GM18517 (cell line): ENCODE results near the gene GAR1.
"Not testable (repeated sequence)": the region's sequence is repeated elsewhere in the genome, so short reads cannot be mapped to it uniquely, and the experiment has no call there.

Experiments used
- ATAC-seq: cut with Tn5 transposase; IDR thresholded peaks from one replicate; pipeline ENCODE4 v1.9.1; 2021; ENCODE audit warnings: mild to moderate bottlenecking, moderate library complexity; ENCODE audit not compliant: unreplicated experiment

The GAR1 gene

DNA sequence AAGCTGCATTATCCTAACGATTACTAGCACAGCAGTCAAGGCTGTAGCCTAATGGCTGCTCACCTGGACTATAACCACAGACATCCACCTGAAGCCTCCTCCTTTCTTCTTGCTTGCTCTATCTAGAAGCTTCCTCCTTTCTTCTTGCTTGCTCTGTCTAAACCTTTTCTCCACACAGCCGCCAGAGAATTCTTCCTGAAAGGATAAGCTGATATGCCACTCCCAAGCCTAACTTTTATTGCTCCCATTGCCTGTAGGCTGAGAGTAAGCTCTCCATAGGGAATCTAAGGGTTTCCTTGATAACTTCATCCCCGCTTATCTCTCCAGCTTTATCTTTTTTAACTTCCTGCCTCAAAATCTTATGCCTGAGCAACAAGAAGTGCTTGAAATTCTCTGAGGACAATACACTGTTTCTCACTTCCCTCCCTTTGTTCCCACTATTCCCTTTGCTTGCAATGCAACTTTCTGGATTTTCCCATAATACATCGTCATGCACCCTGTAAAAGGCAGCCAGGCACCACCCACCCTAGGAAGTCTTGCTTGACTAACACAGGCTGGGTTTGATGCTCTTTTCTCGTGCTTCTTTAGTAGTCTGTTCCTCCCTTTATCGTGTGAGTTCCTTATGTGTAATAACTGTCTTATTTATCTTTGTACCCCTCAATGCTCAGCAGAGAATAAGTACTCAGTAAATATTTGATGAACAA, 31.0 kb downstream of the GAR1 start:
- ATAC-seq = no peak

DNA sequence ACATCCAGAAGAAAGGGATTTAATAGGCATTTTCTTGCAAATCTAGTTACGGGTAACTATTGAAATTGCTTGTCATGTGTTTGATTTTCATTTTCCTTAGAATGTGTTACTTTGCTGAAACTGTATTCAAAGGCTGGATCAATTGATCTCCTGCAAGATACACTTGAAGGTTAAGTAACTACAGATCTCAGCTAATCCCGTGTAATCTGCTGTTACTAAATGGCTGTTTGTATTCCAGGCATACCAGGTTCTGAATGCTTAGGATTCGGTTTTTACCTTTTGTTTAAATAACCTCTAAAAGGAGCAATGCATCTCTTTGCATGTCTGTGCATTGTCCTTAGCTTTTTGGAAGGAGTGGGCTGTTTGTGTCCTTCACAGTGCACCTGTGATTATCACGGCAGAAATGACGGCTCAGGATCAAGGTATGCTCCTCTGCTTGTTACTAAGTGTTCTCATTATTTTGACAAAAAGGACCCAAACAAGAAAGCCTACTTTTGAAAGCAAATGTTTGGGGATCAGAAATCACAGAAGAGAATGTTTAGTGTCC, 32.4 kb downstream of the GAR1 start, which contains the start of gene LRIT3:
Gene LRIT3 (plus strand): TSS at position 212 of the 547 bp plus-strand sequence. CDS start 95 bp downstream, at position 307.
- no peak for ATAC-seq

DNA sequence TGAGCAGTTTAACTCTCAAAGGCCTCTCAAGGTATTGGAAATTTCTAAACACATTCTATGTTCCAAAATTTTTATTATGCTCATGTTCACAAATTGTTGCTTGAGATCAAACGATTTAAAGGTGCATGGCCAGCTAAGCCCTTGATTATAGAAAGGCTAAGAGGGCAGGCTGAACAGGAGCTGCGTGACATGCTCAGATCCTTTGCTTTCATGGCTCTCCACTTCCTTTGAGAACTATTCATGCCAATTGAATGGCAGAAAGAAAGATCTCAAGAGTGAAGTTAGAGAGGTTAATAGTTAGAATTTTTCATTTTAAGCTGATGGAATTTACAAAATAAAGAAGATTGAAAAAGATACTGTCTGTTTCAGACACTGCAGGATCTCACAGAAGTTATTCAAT, 32.9 kb downstream of the GAR1 start:
- no peak for ATAC-seq

DNA sequence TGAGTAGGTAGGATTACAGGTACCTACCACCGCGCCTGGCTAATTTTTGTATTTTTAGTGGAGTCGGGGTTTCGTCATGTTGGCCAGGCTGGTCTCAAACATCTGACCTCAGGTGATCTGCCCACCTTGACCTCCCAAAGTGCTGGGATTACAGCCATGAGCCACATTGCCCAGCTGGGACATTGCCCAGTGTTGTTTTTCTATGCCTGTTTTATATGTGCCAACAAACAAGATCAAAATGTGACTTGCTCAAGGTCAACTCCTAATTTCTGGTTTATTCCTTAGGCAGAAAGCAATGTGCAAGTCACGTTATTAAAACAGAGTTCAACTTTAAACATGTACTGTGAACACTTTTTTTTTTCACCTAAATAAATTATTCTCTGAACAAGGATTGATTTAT, 35.0 kb downstream of the GAR1 start:
- no peak for ATAC-seq

- ATAC-seq = not testable (repeated sequence)
Observed at GRCh38 chr4:109859426-109860300, 44.1 kb downstream of the GAR1 start.

- no peak for ATAC-seq
Observed at GRCh38 chr4:109861271-109861670, 45.7 kb downstream of the GAR1 start.

DNA sequence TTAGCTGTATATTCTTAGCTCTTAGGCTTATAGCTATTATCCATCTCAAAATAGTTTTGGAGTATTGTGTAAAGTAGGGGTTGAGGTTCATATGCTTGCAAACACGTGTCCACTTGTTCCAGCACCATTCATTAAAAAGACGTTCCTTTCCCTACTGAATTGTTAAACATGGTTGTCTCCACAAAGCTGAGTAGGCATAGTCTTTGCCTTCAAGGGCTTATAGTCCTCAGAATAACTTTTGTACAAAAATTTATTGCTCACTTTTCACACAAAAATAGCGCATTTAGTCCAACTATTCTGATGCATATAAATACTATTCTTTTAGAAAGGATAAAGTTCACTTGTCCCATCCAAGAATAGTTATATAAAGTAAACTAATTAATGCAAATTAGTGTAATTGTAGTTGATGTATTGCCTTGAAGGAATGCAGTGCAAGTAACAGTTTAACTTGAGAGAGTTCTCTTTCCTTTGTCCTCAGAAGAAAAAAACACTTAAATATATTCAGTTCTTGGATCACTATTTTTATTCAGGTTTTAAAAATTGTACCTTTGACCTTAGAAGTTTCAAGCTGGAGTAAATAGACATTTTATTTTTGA, 46.5 kb downstream of the GAR1 start:
- ATAC-seq = no peak

DNA sequence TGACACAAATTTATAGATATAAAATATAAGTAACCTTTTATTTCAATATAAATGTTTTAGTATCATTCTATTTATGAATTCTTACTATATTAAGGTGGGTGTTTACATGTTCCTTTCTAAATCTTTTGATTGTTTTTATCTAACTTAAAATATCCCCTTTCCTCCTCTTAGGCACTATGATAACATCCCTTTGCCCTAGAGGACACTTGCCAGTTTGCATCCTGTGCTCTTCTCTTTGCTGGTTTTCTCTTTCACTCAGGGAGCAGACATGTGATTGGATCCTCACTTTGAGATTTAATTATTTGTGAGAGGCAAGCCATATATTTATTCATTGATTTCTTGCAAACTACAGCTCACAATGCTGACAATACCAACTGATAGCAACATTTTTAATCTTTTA, 48.6 kb downstream of the GAR1 start:
- ATAC-seq = no peak

DNA sequence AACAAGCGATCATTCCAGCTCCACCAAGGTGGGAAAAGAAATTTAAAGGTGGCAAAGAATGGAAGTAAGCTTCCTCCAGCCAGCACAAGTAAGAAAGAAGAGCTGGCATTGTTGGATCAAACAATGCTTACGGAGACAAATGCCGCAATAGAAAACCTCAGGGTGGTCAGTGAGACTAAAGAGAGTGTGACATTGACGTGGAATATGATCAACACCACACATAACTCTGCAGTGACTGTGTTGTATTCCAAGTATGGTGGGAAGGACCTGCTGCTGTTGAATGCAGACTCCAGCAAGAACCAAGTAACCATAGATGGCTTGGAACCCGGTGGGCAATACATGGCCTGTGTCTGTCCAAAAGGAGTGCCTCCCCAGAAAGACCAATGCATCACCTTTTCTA, 54.5 kb downstream of the GAR1 start:
- ATAC-seq = no peak

DNA sequence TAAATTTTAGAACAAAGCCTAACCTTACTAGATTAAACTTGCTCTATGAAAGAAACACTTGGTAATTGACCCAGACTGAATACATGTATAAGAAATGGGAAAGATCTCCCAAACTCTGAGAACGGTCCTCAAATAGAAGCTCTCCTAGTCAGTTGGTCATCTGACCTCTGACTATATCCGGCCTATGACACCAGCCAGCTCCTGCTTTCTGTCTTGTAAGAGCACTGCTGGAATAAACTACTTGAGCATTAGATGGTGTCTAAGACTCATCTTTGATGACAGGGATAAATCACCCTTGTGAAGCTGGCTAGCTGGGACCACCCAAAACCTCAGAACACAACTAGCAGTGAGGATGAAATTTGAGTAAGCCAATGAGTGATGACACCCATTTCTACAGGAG, 56.5 kb downstream of the GAR1 start:
- no peak for ATAC-seq

DNA sequence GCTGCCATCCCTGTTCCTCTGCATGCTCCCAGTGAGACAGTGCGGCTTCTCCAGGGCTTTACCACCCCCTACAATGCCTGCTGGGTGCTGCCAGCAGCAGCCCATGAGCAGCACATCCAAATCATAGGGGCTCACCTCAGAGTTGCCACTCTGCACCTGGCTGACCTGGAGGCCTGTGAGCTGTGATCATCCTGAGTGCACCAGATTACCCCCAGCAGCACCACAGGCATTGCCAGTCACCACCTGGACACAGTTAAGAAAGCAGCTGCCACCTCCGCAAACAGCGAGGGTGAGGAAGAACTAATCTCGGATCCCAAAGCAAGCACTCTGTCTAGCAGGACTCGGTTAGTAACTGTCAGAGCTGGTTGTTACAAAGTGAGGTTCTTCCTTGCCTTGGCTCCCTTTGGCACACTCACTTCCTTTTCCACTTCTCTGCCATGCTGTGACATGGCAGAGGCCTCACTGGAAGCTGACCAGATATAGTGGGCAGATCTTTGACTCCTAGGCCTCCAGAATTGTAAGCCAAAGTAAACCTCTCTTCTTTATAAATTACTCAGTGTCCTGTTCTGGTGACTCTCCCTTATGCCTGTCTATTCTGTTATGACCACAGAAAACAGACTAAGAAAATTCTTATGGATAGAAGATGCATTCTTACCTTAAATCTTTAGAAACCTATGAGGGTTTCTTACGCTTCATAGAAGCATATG, 57.5 kb downstream of the GAR1 start:
- no peak for ATAC-seq

- no peak for ATAC-seq
Observed at GRCh38 chr4:109873791-109874514, 58.4 kb downstream of the GAR1 start.
